ENCODE data around the gene PCDH9.

PCDH9 gene

DNA sequence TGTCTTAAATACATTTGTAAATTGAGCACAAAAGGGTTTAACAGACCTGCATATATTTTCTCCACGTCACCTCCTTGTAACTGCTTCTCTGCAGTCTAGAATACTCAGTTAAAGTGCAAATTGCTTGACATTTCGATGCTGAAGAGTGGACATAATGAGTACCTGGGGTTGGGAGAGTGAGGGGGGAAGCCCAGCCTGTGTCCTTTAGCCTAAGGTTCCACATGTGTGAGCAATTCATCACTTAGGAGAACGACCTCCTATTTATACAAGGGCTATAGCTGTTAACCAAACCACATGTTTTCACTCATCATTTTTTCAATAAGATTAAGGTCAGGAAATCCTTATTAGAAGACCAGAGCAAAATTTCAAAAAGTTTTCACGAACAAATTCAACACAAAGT, 29.5 kb downstream of the PCDH9 start:
- Mint-ChIP-seq H3K4me1 (no peaks in the 10 kb centered on the region), H3K27me3 (no peaks in the 10 kb centered on the region)
- ATAC-seq, result no peak

DNA sequence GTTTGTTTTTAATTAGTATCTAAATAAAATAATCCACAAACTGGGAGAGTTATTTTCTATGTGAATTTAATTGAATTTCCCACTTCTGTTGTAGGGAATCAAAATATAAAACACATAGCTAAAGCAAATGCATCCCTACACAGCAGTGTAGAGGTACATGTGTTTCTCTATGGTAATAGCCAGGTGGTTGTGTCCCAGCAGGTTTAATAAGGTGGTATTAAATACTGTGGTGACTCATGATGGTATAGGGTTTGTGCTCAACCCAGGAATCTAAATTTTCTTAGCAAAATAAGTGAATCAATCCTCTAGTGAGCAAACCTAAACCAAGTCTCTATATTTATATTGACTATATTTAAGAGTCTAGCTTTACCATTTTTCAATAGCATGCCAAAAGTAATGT, 30.0 kb downstream of the PCDH9 start:
- Mint-ChIP-seq H3K4me3 (no peak overlapping the region), H3K27ac (no peak overlapping the region), H3K27me3 (no peaks in the 10 kb centered on the region), H3K9me3 (no peaks in the 10 kb centered on the region), H3K4me1 (no peaks in the 10 kb centered on the region)
- DNase-seq, result no peak
- ATAC-seq, result no peak

More for the DNA sequence above, 29.5 kb downstream of the PCDH9 start:
- Mint-ChIP-seq H3K4me3 (no peak overlapping the region), H3K27ac (no peak overlapping the region), H3K9me3 (no peaks in the 10 kb centered on the region)
- no peak for DNase-seq

DNA sequence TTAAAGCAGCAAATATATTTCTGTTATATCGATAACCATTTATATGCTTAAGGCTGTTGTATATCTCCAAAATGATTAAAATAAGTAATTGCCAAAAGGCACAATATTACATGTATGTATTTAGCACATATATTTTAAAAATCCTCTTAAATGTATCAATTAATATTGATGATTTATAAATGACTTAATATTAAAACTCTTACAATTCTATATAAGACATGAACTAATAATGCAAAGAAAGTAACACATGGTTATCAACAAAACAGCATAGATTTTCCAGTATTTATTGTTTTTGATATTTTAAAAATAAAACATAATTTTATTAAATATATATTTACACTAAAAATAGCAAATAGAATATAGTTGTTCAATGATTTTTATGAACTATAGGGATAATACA, 32.4 kb downstream of the PCDH9 start:
- no peak for ATAC-seq
- H3K27me3 Mint-ChIP-seq, result no peaks in the 10 kb centered on the region
- no peak for DNase-seq
- H3K4me3 Mint-ChIP-seq, result no peak overlapping the region
- H3K4me1 Mint-ChIP-seq, result no peaks in the 10 kb centered on the region
- no peaks in the 10 kb centered on the region for H3K9me3 Mint-ChIP-seq
- no peak overlapping the region for H3K27ac Mint-ChIP-seq

DNA sequence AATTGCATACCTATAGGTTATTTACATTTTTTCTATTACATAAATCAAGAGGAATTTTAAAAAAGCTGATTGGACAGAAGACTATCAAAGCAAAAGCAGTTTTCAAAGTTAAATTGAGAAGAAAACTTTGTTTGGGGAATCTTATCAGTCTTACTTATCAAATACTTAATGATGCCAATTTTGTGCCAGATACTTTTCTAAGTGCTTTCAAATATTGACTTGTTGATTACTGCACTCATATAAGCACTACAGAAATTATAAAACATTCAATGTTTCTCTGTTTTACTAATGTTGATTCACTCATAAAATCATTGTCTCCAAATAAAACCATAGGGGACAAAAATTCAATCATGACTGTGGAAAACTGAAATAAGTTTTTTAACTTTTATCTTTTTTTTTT, 36.2 kb downstream of the PCDH9 start:
- ATAC-seq (no peak), DNase-seq (no peak)
- Mint-ChIP-seq H3K4me1 (no peaks in the 10 kb centered on the region), H3K27ac (no peak overlapping the region), H3K9me3 (no peaks in the 10 kb centered on the region), H3K4me3 (no peak overlapping the region), H3K27me3 (peaks cover 7% of the 10 kb centered on the region)

DNA sequence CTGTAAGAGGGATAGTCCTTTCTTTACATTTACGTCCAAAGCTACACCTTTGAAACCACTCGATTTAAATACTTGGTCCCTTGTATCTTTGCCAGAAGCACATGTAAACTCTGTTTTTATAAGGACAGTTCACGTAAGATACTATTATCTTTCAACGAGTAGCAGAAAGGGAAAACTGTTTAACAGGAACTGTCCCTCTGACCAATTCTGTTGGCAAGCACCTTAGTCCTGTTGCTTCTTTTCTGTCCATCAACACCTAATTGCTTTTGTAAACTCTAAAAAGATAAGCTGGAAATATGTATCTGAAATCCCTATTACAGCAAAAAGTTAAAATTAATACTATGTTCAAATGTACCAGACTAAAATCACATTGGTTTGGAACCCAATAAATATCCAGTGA, 37.4 kb downstream of the PCDH9 start:
- ATAC-seq, result no peak
- no peaks in the 10 kb centered on the region for H3K9me3 Mint-ChIP-seq
- no peak overlapping the region for H3K27ac Mint-ChIP-seq
- peaks cover 7% of the 10 kb centered on the region for H3K27me3 Mint-ChIP-seq
- DNase-seq, result no peak
- H3K4me3 Mint-ChIP-seq, result no peak overlapping the region
- no peaks in the 10 kb centered on the region for H3K4me1 Mint-ChIP-seq

DNA sequence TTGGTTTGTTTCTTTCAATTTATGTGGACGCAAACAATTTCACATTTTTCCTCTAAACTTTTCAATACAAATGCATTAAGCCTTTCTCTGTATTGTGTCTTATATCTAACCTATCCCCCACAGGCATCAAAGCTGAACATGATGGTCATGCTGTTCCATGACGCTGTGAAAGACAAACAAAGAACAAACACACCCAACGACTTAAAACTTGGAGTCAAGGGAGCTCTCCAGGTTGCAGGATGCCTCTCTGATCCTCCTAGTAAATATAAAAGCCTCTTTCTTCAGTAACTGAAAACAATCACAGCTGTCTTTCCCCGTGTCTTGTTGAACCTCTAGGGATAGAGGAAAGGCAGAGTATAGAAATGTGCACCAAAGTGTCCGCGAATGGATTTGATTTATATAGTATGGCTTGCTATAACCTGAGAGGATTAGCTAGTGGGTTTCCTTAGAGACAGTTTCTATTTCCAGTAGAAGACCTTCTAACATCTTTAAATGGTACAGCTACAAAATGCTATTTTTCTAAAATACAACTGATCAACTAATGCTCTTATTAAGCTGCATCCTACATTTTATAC, 43.1 kb downstream of the PCDH9 start:
- no peaks in the 10 kb centered on the region for H3K4me1 Mint-ChIP-seq
- no peak overlapping the region for H3K27ac Mint-ChIP-seq
- ATAC-seq (no peak), DNase-seq (no peak)
- H3K9me3 Mint-ChIP-seq, result no peaks in the 10 kb centered on the region
- H3K4me3 Mint-ChIP-seq, result no peak overlapping the region
- H3K27me3 Mint-ChIP-seq, result peaks cover 7% of the 10 kb centered on the region

DNA sequence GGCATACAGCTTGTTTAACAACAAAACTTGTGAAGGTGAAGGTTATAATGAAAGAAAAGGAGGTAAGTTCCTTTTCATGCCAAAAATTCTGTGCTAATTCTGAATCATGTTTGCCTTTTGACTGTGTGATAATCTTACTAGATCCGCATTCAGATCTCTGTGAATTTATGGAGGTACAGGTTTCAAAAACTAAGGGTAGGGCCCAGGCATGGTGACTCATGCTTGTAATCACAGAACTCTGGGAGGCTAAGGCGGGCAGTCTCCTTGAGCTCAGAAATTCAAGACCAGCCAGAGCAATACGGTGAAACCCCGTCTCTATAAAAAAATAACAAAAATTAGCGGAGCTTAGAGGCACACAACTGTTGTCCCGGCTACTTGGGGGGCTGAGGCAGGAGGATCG, 45.9 kb downstream of the PCDH9 start:
- no peaks in the 10 kb centered on the region for H3K9me3 Mint-ChIP-seq
- no peak overlapping the region for H3K4me3 Mint-ChIP-seq
- DNase-seq, result no peak
- H3K4me1 Mint-ChIP-seq, result no peaks in the 10 kb centered on the region
- H3K27ac Mint-ChIP-seq, result no peak overlapping the region
- no peak for ATAC-seq
- no peaks in the 10 kb centered on the region for H3K27me3 Mint-ChIP-seq

DNA sequence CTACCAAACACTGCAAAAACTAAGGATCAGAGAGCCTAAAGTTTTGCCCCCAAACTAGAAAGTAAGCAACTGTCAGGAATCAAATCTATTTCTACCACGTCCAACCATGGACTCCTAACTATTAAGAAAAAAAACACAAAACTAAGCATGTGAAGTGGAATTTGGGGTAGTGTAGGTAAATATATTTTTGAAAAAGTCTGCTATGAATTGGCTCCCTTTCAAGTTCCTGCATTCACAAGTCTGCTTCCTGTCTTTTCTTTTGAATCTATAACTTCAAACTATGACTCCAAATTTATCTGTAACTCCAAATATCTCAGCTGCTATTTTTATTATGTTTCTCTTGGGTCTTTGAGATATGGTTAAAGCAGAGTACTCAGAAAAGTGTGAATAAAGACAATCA, 47.0 kb downstream of the PCDH9 start:
- no peaks in the 10 kb centered on the region for H3K4me1 Mint-ChIP-seq

DNA sequence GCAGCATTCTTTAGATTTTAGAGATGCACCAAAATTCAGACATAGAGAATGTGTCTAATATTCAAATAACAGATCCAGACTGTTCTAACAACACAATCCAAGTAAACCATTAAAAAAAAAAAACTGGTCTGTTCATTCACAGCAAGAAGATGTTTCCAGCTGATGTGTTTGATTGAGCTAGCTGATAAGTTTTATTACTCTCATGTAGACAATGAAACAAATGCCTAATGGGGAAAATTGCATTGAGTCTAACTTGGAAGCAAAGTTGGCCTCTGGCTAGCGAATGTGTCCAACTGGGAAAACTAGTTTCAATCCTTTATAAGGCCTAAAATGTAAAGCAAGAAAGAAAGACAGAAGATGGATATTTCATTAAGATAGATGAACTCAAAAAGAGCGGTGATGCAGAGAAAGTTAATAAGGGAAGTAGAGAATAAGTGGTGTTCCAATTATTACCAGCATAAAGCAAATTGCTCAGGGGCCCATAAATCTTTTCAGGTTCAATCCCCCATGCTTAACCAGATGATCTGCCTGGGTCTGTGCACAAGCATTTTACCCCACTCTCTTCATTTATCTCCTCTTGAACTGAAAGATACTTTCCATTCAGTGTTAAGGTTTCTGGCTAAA, 54.2 kb downstream of the PCDH9 start:
- Mint-ChIP-seq H3K4me3 (no peak overlapping the region), H3K27ac (no peak overlapping the region), H3K9me3 (no peaks in the 10 kb centered on the region), H3K4me1 (no peaks in the 10 kb centered on the region), H3K27me3 (no peaks in the 10 kb centered on the region)
- DNase-seq (no peak), ATAC-seq (no peak)

More for the DNA sequence above, 47.0 kb downstream of the PCDH9 start:
- Mint-ChIP-seq H3K9me3 (no peaks in the 10 kb centered on the region), H3K27ac (no peak overlapping the region), H3K4me3 (no peak overlapping the region), H3K27me3 (no peaks in the 10 kb centered on the region)
- DNase-seq, result no peak
- no peak for ATAC-seq

DNA sequence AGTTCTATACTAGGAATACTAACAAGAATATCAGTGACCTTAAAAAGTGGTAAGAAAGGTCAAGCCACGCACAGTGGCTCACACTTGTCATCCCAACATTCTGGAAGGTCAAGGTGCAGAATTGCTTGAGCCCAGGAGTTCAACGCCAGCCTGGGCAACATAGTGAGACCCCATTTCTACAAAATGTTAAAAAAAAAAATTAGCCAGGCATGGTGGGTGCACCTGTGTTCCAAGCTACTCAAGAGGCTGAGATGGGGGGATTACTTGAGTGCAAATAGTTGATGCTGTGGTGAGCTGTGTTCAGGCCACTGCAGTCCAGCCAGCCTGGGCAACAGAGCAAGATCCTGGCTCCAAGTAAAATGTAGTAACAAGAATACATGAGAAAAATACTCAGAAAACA, 61.8 kb downstream of the PCDH9 start:
- Mint-ChIP-seq H3K27me3 (no peaks in the 10 kb centered on the region), H3K4me1 (no peaks in the 10 kb centered on the region), H3K4me3 (no peak overlapping the region), H3K9me3 (no peaks in the 10 kb centered on the region), H3K27ac (no peak overlapping the region)
- no peak for DNase-seq
- ATAC-seq, result no peak

DNA sequence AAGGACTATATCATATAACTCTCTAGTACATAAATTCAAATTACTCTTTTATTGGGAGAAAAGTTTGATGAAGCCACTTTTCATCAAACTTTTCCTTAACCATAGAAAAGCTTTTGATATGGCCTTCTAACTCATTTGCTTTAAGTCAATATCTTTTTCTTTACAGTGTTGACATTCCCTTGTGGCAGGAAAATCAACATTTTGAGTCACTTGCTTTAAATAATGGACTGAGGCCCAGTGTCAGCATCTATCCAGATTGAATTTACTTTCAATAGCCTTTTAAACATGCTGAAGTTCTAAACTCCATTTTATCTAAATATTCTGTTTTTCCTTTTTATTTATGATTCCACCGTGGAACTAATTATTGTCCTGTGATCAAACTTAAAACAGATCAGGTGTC, 62.7 kb downstream of the PCDH9 start:
- no peak overlapping the region for H3K27ac Mint-ChIP-seq
- no peak for DNase-seq

DNA sequence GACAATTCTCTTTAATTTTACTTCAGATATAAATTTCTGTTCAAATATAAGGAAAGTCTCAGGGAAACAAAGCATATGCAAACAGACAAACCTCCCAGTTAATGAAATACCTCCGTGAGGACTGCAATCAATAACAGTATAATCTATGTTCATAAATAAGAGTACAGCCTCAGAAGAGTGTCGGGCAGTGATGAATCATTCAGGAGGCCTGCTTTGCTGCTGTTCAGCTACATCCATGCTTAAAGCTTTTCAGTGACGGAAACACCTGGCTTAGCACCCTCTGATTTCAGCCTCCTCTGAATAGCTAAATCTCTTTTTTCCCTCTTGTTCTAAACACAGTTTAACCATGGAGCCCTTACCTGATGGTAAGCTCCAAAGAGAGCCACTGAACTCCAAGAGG, 69.0 kb downstream of the PCDH9 start:
- Mint-ChIP-seq H3K4me3 (no peak overlapping the region), H3K4me1 (no peaks in the 10 kb centered on the region), H3K27me3 (no peaks in the 10 kb centered on the region), H3K27ac (no peak overlapping the region), H3K9me3 (no peaks in the 10 kb centered on the region)
- ATAC-seq (no peak), DNase-seq (no peak)

More for the DNA sequence above, 62.7 kb downstream of the PCDH9 start:
- no peaks in the 10 kb centered on the region for H3K4me1 Mint-ChIP-seq
- no peaks in the 10 kb centered on the region for H3K9me3 Mint-ChIP-seq
- ATAC-seq, result no peak
- H3K4me3 Mint-ChIP-seq, result no peak overlapping the region
- no peaks in the 10 kb centered on the region for H3K27me3 Mint-ChIP-seq

DNA sequence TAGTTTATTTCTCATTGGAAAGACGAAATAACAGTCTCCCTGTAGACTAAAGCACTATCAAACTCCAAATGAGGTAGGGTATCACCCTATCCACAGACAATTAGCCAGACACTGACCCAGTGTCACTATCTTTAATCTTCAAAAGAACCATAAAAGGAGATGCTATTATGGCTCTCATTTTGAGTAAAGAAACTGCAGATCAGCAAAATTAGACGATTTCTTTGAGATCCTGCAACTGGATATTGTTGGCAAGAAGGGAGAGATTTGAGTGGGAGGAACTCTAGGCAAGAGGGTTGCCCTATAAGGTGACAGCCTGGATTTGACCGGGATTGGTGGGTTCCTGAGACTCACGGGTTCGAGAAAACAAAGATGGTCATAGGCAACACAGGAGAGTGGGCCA, 71.2 kb downstream of the PCDH9 start:
- H3K27me3 Mint-ChIP-seq, result no peaks in the 10 kb centered on the region
- ATAC-seq, result no peak
- H3K9me3 Mint-ChIP-seq, result no peaks in the 10 kb centered on the region
- H3K4me1 Mint-ChIP-seq, result no peaks in the 10 kb centered on the region
- no peak overlapping the region for H3K27ac Mint-ChIP-seq
- DNase-seq, result no peak
- H3K4me3 Mint-ChIP-seq, result no peak overlapping the region

DNA sequence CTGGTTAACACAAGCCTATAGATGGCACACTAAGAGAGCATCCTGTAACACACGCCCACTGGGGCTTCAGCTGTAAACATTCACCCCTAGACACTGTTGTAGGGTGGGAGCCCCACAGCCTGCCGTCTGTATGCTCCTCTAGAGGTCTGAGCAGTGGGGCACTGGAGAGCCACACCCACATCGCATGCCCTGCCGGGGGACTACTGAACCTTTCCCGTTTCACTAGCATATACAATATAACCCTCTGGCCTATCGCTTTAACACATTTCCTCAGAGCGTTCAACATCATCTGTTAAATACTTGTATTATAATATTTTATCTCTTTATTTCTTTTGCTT, 73.4 kb downstream of the PCDH9 start:
- H3K9me3 Mint-ChIP-seq, result no peaks in the 10 kb centered on the region
- H3K27me3 Mint-ChIP-seq, result no peaks in the 10 kb centered on the region
- H3K4me3 Mint-ChIP-seq, result no peak overlapping the region
- no peak overlapping the region for H3K27ac Mint-ChIP-seq
- ATAC-seq, result no peak
- H3K4me1 Mint-ChIP-seq, result no peaks in the 10 kb centered on the region
- DNase-seq, result no peak

DNA sequence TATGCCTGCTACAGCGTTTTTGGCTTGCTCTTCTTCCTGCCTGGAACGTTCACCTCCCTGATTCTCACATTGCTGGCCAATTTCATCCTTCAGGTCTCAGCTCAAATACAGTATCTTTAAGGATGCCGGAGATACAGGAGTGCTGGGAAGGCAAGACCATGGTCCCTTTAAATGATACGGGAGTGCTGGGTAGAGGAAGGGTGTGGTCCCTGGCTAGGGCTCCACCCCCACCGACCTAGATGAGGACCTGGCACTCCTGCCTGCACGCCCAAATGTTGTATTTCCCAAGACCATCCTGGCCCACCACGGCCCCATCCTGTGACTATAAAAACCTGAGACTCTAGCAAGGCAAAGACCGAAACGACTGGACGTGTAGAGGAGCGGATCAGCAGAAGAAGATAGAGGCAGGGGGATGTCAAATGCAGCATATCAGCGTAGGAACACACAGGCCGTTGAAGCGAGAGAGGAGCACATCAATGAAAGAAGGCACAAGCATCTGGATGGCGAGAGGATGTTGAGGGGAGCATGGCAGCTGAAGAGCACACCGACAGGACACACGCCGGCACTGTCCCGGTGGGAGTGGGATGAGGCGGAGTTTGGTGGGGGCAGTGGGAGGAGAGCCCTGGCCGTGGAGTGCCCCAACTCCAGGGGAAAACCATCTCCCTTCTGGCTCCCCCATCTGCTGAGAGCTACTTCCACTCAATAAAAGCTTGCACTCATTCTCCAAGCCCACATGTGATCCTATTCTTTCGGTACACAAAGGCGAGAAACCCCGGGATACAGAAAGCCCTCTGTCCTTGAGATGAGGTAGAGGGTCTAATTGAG, 74.0 kb downstream of the PCDH9 start:
- H3K9me3 Mint-ChIP-seq, result no peaks in the 10 kb centered on the region
- H3K27ac Mint-ChIP-seq, result no peak overlapping the region
- ATAC-seq (no peak), DNase-seq (no peak)
- no peak overlapping the region for H3K4me3 Mint-ChIP-seq
- H3K4me1 Mint-ChIP-seq, result no peaks in the 10 kb centered on the region
- H3K27me3 Mint-ChIP-seq, result no peaks in the 10 kb centered on the region

DNA sequence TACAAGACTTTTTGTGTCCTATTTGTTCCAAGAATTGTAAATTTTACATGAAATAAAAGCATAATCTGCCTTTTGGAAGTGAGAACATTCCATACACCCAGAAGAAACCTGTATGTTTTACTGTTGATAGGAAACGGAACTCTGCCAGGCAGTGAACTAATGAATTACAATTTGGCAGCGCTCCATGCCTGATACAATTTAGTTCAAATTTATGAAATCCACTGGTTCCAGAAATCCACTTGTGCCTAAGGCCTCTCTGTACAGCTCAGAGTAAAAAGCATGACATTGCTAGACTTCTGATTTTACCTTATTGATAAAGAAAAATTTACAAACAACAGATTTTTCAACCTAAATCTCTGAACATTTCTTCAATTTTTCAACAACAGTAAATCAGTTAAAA, 78.1 kb downstream of the PCDH9 start:
- no peak for ATAC-seq
- Mint-ChIP-seq H3K4me3 (no peak overlapping the region), H3K9me3 (no peaks in the 10 kb centered on the region)

More for the DNA sequence above, 78.1 kb downstream of the PCDH9 start:
- Mint-ChIP-seq H3K27me3 (no peaks in the 10 kb centered on the region), H3K4me1 (no peaks in the 10 kb centered on the region), H3K27ac (no peak overlapping the region)
- no peak for DNase-seq
